ENCODE measurements around the gene ASB4.
"Not testable (repeated sequence)": the region's sequence is repeated elsewhere in the genome, so short reads cannot be mapped to it uniquely, and the experiment has no call there.

The ASB4 gene

GRCh38 chr7:95493247-95493646 is 7.5 kb downstream of the ASB4 start:
- no peak overlapping the region for H3K4me3 ChIP-seq (replicated peaks; ENCODE audit: low read depth, low read length)
- TF ChIP-seq CTCF (IDR thresholded peaks at IDR 0.05; ENCODE audit: low read length, missing control alignments): no peak
- peak; percentile 36 for DNase-seq (ENCODE audit: low read depth)

GRCh38 chr7:95493844-95494243 is 8.1 kb downstream of the ASB4 start:
- TF ChIP-seq CTCF (IDR thresholded peaks at IDR 0.05; ENCODE audit: low read length, missing control alignments): no peak
- no peak overlapping the region for H3K4me3 ChIP-seq (replicated peaks; ENCODE audit: low read depth, low read length)
- no peak for DNase-seq (ENCODE audit: low read depth)

- H3K4me3 ChIP-seq (replicated peaks; ENCODE audit: low read depth, low read length): no peak overlapping the region
- no peak for TF ChIP-seq CTCF (IDR thresholded peaks at IDR 0.05; ENCODE audit: low read length, missing control alignments)
- DNase-seq (ENCODE audit: low read depth): no peak
Observed at GRCh38 chr7:95501261-95501832, 15.6 kb downstream of the ASB4 start.

- no peak for DNase-seq (ENCODE audit: low read depth)
- TF ChIP-seq CTCF (IDR thresholded peaks at IDR 0.05; ENCODE audit: low read length, missing control alignments): no peak
- no peak overlapping the region for H3K4me3 ChIP-seq (replicated peaks; ENCODE audit: low read depth, low read length)
Observed at GRCh38 chr7:95502403-95502802, 16.7 kb downstream of the ASB4 start.

- DNase-seq (ENCODE audit: low read depth): no peak
- no peak for TF ChIP-seq CTCF (IDR thresholded peaks at IDR 0.05; ENCODE audit: low read length, missing control alignments)
- no peak overlapping the region for H3K4me3 ChIP-seq (replicated peaks; ENCODE audit: low read depth, low read length)
Observed at GRCh38 chr7:95503271-95504131, 17.8 kb downstream of the ASB4 start.

- not testable (repeated sequence) for H3K4me3 ChIP-seq (replicated peaks; ENCODE audit: low read depth, low read length); DNase-seq (ENCODE audit: low read depth)
Observed at GRCh38 chr7:95504132-95504588, 18.4 kb downstream of the ASB4 start.

- no peak overlapping the region for H3K4me3 ChIP-seq (replicated peaks; ENCODE audit: low read depth, low read length)
- no peak for TF ChIP-seq CTCF (IDR thresholded peaks at IDR 0.05; ENCODE audit: low read length, missing control alignments)
- no peak for DNase-seq (ENCODE audit: low read depth)
Observed at GRCh38 chr7:95508780-95509179, 23.0 kb downstream of the ASB4 start.
